Amniotic stem cell (primary cell): ENCODE data around the gene MOSPD2.
A peak's percentile ranks its signal among the peaks of the same experiment; 100 is the strongest.

Source experiments
- DNase-seq: peaks from one replicate; lab custom pipeline; 2025; lab: John Stamatoyannopoulos, UW

The MOSPD2 gene

DNA sequence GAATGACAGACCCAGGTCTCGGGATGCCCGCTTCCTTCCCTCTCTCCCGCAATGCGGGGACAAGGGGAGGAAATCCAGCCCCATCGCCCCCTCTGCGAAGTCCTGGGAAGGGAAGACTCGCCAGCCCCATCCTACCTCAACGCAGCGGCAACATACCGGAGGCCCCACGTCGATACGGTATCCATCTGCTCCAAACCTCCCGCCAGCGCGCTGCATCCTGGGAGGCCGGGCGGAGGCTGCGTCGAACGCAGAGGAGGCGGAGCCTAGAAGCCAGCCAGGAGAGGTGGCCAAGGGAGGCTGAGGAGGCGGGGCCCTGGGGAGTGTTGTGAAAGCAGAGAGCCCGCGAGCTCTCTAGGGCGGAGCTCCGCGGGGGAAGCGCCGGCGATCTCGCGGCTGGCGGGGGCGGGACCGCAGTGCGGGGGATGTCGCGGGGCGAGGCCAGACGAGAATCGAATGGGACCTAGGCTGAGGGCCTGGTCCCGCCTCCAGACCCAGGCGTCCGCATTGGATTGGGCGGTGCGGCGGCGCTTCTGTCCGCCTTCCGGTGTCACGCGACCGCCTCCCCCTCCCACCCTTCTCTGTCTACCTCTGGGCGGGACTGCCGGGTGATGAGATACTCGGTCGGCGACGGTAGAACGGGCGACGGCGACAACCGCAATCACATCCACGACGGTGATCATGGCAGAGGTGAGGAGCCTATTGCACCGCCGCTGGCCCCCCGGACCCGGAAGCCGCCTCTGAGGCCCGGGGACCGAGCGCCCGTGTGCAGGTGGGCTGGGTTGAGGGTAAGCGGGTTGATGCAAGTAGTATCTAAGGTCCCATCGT, at the start of gene MOSPD2, which contains the start of gene FANCB:
Gene MOSPD2 (plus strand): TSS at position 571 of the 825 bp plus-strand sequence. CDS start 108 bp downstream, at position 679.
Gene FANCB (minus strand): TSS at position 219 of the 825 bp plus-strand sequence. CDS start 7,559 bp downstream, outside the sequence.
- DNase-seq: peak; percentile 82

DNA sequence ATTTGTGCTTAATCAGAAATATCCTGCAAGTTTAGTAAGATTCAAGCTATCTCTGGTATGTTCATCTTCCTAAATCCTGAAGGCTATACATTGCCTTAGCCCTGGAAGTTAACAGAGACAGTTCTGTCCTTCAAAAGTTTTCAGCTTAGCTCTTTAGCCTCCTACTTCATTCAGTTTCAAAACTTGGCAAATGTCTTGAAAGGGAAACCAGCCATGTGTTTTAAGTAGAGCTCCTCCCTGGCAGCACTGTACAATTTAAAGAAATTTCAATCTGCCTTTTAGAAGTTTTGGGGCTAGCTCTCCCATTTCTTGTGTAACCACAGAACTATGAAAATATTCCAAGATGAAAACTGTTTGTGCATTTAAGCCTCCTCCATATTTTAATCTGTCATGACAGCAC, 47.4 kb upstream of the MOSPD2 start:
- DNase-seq: no peak

DNA sequence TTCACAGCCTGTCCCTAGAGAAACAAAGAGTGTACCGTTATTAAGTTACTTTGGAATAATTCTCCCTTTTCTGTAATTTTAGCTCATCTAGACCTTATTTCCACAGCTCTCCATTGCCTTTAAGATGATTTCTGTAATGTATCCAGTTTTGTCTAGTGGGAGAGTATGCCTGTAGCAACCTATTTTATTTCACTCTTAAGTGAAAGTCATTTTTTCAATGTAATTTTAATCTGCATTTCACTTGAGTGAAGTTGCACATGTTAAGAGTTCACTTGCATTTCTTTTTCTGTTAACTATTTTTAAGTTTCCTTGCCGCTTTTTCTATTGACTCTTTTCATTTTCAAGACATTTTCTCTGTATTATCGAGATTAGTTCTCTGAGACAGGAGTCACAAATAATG, 46.9 kb upstream of the MOSPD2 start:
- no peak for DNase-seq

DNA sequence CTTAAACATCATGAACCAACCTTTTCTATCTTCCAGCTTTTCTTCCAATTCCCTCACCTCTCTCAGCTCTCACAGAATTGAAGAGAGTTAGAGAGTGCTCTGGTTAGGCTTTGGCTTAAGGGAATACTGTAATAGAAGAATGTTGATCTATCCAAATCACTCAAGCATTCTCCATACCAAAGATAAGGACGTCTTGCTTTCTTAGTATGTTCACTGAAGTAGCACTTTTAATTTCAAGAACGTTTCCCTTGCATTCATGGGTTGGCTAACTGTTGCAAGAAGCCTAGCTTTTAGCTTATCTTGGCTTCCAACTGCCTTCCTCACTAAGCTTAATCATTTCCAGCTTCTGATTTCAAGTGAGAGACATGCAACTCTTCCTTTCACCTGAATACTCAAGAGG, 43.6 kb upstream of the MOSPD2 start:
- DNase-seq: no peak

DNA sequence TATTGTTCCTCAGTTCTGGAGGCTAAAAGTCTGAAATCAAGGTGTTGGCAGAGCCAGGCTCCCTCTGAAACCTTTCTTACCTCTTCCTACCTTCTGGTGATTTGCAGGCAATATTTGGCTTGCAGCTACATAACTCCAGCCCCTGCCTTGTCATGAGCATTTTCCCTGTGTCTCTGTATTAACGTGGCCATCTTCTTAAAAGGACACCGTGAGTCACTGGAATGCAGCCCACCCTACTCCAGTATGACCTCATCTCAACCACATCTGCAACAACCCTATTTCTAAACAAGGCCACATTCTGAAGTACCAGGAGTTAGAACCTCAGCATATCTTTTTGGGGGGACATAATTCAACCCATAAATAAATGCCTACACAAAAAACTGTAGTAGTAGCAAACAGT, 41.1 kb upstream of the MOSPD2 start:
- no peak for DNase-seq

DNA sequence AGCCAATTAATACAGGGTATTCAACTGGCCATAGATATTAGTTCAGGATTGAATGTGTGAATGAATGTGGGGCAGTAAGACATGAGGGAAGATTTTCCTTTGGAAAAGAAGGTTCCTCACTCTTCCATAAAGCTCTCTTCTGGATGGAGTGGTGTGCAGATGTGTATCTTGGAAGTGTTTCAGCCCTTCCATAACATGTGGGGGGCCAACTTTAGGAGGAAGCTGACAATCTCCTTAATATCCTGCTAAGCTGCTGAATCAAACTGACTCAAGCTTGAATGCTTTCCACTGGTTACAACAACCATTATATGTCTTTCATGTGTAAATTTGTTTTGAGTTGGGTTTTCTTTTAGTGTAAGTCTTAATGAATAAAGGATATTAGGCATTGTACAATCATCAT, 40.6 kb upstream of the MOSPD2 start:
- no peak for DNase-seq

DNA sequence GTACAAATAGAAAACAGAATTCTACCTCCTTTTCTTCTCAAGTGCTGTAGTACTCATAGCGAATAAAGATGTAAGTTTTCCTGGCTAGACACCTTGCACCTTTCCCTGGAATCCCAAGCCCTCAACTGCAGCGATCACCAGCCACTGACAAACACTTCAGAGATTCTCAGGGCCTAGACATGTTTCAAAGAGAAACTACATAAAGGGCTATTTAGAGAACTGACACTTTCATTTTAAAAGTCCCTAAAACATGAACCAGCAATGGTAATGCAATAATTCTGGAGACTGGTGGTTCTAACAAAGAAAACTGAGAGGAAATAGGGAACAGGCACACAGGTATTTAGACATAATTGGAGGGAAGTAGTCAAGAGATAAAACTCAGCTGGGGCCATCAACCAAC, 36.1 kb upstream of the MOSPD2 start:
- no peak for DNase-seq

DNA sequence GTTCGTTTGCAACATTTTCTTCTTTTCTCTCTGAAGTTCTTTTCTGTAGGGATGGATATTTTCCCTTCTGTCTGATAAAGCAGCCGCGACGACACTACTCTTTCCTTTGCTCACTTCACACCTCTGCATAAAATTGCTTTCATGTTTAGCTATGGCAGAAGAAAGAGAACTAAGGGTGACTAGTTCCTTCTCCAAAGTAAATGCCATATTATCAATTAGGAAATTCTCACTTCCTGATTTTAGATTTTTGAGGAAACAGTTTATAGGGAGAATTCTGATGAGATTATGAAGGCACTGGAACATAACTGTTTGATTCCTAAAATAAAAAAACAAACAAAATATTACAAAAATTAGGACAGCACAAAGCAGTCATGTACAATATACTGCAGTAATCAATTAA, 29.6 kb upstream of the MOSPD2 start:
- DNase-seq: no peak

DNA sequence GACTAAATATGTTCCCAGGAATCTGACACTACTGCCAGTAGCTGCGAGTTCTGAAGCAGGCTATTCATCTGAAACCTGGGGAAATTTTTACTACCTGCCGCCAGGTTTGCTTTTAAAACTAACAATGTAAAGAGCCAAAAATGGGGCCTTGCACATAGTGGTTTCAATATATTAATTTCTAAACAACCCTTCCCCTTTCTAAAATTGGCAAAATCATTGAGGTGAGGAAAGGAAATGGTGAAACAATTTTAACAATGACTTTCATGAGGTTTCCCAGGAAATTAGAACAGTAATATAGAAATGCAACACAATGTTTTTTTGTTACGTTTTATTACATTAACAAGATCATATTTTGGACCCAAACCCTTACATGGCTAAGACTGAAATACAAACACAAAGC, 21.7 kb upstream of the MOSPD2 start:
- no peak for DNase-seq

DNA sequence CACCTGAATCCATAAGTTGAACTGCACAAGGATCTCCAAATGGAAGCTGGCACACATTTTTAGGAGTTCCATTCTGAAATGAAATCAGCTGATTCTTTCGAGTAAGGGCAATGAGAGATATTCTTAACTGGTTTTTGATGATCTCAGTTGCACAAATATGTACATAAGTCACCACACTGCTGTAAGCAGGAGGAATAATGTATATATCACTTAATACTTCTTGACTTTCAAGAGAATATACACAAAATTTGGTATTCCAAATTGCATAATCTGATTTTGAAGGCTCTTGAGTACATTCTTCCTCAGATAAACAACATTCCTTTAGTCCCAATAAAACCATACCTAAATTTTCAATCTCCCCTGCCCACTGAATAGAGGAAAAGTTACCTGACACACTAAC, 8.6 kb upstream of the MOSPD2 start:
- DNase-seq: no peak

DNA sequence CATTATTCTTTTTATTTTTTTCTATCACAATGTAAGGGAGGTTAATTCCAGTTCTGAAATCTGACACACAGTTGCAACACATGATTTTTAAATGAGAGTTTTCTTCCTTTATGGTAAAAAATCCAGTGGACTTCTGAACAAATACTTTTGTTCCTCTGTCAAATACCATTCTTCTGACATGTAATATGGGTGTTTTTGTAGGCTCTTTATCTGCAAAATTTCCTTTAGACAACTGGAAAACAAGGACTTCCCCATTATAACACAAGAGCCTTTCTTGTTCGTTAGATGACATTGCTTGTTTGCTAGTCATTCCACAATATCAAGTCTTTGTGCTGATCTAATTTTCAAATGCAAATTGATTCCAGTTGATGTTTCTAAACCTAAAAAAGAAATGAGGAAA, 8.0 kb upstream of the MOSPD2 start:
- no peak for DNase-seq

DNA sequence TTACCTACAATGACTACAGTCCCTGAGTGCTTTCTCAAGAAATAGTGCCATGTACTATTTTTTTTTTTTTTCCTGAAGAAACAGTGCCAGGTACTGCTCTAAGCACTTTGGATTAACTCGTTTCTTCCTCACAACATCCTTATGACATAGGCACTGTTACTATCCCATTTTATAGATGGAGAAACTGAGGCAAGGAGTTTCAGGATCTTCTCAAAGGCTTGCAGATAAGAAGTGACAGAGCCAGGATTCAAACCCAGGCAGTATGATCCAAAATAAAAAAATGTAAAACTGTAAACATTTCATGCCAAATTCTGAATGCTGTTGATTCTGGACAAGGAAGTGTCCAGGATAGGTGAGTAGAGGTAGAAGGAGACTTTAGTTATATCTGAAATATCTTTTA, 1.5 kb upstream of the MOSPD2 start:
- DNase-seq: no peak

DNA sequence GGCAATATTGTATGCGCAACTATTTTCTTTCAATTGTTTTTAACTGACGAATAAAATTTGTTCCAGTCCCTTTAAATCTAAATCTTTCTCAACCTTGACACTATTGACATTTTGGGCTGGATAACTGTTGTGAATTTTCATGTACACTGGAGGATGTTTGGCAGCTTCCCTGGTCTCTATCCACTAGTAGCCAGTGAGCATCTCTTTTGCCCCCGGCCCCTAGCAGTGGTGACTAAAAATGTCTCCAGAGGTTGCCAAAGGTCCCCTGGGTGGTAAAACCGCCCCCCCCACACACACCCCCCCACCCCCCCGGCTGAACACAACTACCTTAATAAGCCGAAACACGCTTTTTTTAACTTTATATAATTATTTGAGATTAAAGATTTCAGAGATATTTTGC, 866 bp upstream of the MOSPD2 start:
- DNase-seq: no peak

DNA sequence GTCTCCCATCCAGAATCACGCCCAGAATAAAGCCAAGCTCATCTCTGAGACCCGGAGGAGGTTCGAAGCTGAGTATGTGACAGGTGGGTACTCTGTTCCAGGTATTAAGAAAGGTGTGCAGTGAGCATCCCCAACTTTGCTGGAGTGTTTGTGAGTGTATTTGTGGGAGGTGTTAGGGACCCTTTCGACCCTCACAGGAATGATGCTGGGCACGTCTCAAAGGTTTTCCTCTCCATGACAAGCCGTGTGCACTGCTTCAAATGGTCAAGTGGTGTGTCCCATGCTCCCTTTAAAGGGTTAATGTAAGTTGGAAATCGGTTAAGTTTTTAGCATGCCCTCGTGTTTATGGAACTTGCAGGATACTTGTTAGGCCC, 442 bp downstream of the MOSPD2 start:
- no peak for DNase-seq

DNA sequence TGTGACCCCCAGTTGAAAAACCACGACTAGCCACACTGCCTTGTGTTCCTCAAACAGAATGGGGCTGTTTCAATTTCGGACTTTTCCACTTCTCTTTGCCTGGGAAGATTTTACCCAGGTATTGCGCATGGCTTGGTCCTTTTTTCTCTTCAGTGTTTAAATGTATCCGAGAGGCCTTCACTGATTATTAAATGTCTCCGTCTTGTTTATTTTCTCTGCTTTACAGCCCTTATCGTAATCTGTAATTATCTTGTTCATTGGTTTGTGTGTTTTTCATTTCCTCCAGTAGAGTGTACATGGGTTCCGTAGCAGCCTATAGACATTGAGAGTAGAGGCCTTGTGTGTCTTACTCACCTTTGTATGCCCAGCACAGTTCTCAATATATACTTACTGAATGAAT, 2.4 kb downstream of the MOSPD2 start:
- DNase-seq: no peak

DNA sequence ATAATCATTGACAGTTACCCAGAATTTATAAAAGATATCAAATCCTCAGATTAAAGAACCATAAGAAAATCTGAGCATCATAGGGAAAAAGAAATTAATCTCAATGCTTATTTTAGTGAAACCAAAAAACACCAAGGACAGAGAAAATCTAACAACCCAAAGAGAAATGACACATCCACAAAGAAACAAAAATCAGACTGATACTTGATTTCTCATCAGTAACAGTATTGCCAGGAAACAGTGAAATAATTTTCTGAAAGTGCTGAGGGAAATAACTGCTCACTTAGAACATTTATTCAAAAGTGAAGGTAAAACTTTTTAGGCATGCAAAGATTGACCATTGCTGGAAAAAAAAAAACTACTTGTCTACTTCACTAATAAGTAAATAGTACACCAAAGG, 10.6 kb downstream of the MOSPD2 start:
- DNase-seq: no peak

DNA sequence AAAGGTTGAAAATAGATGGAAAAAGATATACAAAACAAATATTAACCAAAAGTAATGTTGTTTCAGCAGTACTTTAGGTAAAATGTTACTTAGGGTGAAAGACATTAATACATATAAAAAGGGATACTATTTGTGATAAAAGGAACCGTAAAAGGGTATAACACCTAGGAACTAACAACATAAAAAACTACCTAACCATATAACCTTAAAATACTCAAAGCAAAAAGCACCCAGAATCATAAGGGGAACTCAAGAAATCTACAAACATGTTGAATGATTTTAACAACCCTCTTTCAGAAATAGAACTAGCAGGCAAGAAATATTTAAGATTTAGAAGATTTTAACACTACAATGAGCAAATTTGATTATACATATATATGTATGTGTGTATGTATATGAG, 11.5 kb downstream of the MOSPD2 start:
- DNase-seq: no peak

DNA sequence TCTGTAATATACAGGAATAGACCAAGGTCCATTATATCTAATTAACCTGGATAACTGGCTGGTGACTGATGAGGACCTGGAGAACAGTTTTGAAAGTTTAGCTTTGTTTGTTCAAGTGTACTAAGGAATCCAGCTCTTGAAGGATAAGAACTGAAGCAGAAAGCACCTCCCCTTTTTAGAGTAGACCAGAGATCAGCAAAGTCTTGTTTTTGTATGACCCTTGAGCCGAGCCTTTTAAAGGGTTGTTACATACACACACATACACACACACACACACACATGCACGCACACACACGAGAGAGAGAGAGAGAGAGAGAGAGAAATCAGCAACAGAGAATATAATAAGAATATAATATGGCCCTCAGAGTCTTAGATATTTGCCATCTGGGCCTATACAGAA, 13.0 kb downstream of the MOSPD2 start:
- DNase-seq: no peak

DNA sequence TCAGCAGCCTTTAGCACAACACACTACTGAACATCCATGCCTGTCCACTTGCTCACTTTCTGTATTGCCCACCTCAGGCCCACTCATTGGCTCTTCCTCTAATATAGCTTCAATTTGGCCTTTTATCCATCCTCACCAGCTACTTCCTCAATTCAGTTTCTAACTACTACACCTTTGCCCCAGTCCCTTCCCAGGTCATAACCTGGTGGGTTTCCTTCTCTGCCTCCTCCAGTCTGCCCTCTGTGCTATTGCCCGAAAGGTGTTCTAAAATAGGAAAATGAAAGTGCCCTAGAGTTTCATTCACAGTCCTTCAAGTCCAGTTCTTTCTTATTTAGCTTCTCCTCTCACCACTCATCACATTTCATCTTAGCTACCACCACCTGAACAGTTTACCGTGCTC, 23.1 kb downstream of the MOSPD2 start:
- no peak for DNase-seq

DNA sequence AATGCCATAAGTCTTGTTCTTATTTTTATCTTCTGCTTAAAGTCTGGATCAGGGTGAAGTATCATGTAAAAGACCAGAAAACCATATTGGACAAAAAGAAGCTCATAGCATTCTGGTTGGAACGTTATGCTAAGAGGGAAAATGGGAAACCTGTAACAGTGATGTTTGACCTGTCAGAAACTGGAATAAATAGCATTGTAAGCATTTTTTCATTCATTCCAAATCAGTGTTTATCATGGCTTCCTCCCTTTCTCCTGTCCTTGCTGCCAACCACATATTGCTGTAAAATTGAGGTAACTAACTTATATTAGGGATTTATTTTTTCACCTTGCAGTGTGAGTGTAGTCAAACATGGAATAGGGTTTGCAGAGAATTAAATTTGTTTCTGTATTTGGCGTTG, 23.8 kb downstream of the MOSPD2 start:
- DNase-seq: no peak

DNA sequence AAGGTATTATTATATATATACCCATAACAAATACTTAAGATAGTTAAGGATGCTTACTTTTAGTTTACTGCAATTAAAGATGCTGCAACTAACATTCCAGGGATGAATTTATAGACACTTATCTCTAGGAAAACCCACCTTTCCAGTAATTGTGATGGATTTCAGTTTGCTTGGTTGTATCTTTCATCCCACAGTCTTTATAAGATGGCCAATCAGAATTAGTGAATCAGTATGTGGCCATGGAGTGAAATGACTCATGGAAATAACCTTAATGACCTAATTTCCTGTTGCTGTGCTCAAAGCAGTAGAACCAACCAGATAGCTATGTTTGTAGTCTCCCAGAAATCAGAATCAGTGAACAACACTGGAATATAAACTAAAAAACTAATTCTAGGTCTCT, 26.4 kb downstream of the MOSPD2 start:
- no peak for DNase-seq

DNA sequence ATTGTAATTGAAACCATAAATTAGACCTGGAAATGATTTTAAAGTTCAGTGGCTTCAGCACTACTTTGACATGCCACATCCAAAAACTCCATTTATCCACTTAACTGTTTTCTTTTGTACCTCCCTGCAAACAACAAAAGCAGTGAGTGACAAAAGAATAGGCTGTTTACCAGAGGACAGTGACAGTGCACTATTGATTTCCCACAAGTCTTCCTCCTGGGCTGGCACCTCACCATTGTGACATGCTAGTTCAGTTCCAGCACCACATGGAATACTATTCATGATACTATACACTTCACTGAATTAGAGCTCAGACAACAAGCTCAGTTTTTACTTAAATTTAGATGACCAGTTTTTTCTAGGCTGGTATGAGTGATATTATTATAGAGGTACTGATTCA, 29.3 kb downstream of the MOSPD2 start:
- no peak for DNase-seq

DNA sequence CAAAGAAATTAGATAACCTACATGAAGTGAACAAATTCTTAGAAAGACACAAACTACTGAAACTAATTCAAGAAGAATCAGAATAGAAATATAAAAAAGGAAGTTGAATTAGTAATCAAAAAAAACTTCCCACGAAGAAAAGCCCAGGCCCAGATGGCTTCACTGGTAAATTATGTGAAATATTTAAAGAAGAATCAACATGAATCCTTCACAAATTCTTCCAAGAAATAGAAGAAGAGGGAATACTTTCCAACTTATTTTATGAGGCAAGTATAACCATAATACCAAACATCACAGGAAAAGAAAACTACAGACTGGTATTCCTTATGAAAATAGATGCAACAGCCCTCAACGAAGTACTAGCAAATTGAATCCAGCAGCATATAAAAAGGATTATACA, 30.7 kb downstream of the MOSPD2 start:
- DNase-seq: no peak

DNA sequence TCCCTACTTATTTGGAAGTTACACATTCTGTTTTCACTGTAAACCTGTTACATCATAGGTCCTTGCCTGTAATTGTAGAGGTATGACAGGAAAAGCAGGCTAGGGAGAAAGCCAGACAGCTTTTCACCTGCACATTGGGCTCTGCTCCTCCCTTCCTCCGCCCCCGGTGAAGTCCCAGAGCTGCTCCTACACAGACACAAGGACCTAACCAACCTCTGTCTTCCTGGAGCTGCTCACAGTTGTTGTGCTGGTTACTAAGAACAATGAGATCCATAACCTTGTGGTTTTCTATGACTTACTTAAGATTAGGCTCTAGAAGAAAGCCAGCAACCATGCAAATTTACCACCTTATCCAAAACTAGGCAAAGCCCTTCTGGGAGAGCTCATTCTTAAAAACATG, 40.0 kb downstream of the MOSPD2 start:
- DNase-seq: no peak
